ENCODE measurements around the gene IL9.

The IL9 gene

DNA sequence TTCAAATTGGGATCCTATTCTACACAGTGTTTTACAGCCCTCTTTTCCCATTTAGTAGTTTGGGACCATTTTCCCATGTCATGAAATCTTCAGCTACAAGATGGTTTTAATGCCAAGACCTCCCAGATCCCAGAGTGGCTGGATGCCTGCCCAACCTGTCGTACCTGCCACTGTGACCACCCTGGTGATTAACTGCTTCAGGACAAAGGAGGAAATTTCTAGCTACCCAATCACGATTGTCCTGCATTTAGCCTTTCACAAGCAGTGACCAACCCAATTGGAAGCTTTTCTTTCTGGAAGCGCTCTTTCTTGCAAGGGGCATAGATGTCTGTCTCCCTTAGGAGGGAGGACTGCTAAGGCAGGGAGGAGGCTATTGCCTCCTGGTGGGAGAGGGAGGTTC, 13.8 kb downstream of the IL9 start:
- TF ChIP-seq, protein P1, sequence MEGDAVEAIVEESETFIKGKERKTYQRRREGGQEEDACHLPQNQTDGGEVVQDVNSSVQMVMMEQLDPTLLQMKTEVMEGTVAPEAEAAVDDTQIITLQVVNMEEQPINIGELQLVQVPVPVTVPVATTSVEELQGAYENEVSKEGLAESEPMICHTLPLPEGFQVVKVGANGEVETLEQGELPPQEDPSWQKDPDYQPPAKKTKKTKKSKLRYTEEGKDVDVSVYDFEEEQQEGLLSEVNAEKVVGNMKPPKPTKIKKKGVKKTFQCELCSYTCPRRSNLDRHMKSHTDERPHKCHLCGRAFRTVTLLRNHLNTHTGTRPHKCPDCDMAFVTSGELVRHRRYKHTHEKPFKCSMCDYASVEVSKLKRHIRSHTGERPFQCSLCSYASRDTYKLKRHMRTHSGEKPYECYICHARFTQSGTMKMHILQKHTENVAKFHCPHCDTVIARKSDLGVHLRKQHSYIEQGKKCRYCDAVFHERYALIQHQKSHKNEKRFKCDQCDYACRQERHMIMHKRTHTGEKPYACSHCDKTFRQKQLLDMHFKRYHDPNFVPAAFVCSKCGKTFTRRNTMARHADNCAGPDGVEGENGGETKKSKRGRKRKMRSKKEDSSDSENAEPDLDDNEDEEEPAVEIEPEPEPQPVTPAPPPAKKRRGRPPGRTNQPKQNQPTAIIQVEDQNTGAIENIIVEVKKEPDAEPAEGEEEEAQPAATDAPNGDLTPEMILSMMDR (IDR thresholded peaks at IDR 0.05; ENCODE audit: extremely low read depth, insufficient read depth, missing control alignments): no peak
- DNase-seq (ENCODE audit: low spot score): no peak
- in situ Hi-C loops (cut with MboI; ENCODE audit: low pct_unique_long_range_greater_than_20kb, low sequenced_read_pairs, unreplicated experiment): loop anchor here (10.0 to 25.0 kb wide), 2 partner anchors 333 to 530 kb away; no protein-coding TSS in a partner anchor

DNA sequence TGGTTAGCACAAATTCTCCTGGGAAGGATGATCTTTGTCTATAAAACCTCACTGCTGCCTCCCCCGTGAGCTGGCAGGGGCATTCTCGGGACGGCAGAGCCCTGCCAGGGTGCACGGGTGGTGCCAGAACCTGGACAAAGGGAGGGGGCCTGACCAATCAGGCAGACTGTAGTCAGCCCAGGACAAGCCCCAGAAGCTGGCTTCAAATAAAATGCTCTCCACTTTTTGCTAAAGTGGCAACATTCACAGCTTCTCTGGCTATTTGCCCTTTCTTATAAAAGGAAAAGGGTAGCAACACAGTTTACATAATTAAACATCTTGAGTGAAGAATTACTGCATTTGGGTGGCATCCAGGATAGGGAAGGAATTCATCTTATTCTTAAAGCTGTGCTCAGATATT, 14.4 kb downstream of the IL9 start:
- in situ Hi-C loops (cut with MboI; ENCODE audit: low pct_unique_long_range_greater_than_20kb, low sequenced_read_pairs, unreplicated experiment): loop anchor here (10.0 to 25.0 kb wide), 2 partner anchors 334 to 531 kb away; no protein-coding TSS in a partner anchor
- no peak for DNase-seq (ENCODE audit: low spot score)
- TF ChIP-seq, protein P1 (IDR thresholded peaks at IDR 0.05; ENCODE audit: extremely low read depth, insufficient read depth, missing control alignments): no peak

DNA sequence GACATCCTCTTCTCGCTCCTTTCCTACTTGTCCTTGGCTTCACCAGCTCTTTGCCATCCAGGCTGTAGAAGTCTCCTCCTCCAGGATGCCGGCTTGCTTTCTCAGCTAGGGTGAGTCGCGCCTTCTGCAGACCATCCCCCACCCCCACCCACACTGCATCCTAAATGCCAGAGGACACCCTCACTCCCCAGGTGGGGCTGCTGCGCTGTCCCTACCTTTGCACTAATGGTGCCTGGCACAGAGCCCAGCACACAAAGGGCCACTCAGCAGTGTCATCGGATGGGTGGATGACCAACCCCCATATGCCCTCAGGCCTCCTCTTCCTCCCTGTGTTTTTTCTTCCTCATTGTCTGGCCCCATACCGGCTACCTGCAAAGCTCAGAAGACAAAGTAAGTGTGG, 14.8 kb downstream of the IL9 start:
- in situ Hi-C loops (cut with MboI; ENCODE audit: low pct_unique_long_range_greater_than_20kb, low sequenced_read_pairs, unreplicated experiment): loop anchor here (10.0 to 25.0 kb wide), 2 partner anchors 334 to 532 kb away; no protein-coding TSS in a partner anchor
- TF ChIP-seq, protein P1 (IDR thresholded peaks at IDR 0.05; ENCODE audit: extremely low read depth, insufficient read depth, missing control alignments): no peak
- DNase-seq (ENCODE audit: low spot score): no peak

DNA sequence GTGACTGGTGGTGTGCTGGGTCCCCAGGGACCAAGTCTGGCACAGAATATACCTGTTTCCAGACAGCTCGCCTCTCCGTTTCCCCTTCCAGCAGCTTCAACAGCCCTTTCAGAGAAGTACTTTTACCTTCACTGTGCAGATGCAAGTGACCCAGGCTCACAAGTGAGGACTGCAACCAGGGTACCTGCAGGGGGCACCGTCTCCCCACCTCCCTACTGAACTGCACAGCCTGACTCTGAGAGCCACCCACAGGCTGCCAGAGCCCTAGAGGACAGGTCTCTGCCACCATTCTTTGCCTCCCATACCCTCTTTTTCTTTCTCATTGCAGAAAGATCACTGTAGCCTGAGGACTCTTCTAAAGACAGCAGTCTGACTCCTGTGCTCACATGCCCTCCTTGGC, 15.4 kb downstream of the IL9 start:
- peak; percentile 32 for DNase-seq (ENCODE audit: low spot score)
- in situ Hi-C loops (cut with MboI; ENCODE audit: low pct_unique_long_range_greater_than_20kb, low sequenced_read_pairs, unreplicated experiment): loop anchor here (10.0 to 25.0 kb wide), 2 partner anchors 335 to 532 kb away; no protein-coding TSS in a partner anchor
- TF ChIP-seq, protein P1 (IDR thresholded peaks at IDR 0.05; ENCODE audit: extremely low read depth, insufficient read depth, missing control alignments): no peak

DNA sequence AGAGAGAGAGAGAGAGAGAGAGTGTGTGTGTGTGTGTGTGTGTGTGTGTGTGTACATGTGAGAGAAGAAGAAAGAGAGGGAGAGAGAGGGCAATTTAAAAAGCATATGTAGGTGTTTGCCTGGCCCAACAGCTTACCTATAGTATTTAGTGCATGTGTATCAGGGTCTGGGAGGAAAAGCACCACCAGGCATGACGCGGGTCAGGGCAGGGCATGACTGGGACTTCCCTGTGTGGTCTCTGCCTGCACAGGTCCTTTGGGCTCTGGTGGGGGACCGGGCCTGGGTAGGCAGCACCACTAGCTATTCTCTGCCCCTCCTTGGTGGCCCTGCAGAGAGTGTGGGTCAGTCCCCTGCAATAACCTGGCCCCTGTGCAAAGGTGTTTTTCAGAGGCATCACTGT, 16.1 kb downstream of the IL9 start:
- TF ChIP-seq, protein P1 (IDR thresholded peaks at IDR 0.05; ENCODE audit: extremely low read depth, insufficient read depth, missing control alignments): no peak
- in situ Hi-C loops (cut with MboI; ENCODE audit: low pct_unique_long_range_greater_than_20kb, low sequenced_read_pairs, unreplicated experiment): loop anchor here (25.0 kb wide), 1 partner anchor 533 kb away; no protein-coding TSS in a partner anchor
- no peak for DNase-seq (ENCODE audit: low spot score)

DNA sequence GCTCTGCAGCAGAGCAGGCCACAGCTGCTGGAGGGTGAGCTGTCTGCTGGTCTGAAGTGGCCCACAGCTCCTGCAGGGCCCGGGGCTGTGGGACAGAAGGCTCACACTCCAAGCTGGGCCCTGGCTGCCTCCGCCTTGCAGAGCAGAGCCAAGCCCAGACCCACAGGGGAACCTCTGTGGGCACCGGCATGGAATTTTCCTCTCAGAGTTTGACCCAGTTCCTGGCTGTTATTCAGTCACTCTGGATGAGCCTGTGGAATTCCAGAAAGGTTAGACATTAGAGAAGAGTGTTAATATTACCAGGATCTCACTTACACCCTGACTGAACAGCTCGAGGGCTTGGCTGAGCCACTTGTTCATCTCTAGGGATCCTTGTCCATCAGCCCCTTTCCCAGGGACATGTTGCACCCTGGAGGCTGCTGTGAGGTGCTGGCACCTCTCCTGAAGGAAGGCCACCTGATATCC, 17.5 kb downstream of the IL9 start:
- in situ Hi-C loops (cut with MboI; ENCODE audit: low pct_unique_long_range_greater_than_20kb, low sequenced_read_pairs, unreplicated experiment): loop anchor here (25.0 kb wide), 1 partner anchor 534 kb away; no protein-coding TSS in a partner anchor
- no peak for DNase-seq (ENCODE audit: low spot score)
- TF ChIP-seq, protein P1 (IDR thresholded peaks at IDR 0.05; ENCODE audit: extremely low read depth, insufficient read depth, missing control alignments): no peak
